Measurements from ENCODE around the gene IMMP2L. TPM values are rescaled to one million over a fixed set of nuclear protein-coding genes. Genes with fewer than 3 reads are reported as not detected.
"Not testable (repeated sequence)": the region's sequence is repeated elsewhere in the genome, so short reads cannot be mapped to it uniquely, and the experiment has no call there.

Gene IMMP2L
- total RNA-seq, 1 donor from 2014 or later, result 11.2 TPM

- no peak overlapping the region for H3K27ac Mint-ChIP-seq (ENCODE audit: unreplicated experiment)
- no peaks in the 10 kb centered on the region for H3K27me3 Mint-ChIP-seq (ENCODE audit: unreplicated experiment)
- no peaks in the 10 kb centered on the region for H3K36me3 Mint-ChIP-seq (ENCODE audit: low read depth, unreplicated experiment)
- no peak overlapping the region for H3K4me3 Mint-ChIP-seq (ENCODE audit: unreplicated experiment)
- H3K4me1 Mint-ChIP-seq (ENCODE audit: unreplicated experiment), result no peaks in the 10 kb centered on the region
- TF ChIP-seq, protein P1, sequence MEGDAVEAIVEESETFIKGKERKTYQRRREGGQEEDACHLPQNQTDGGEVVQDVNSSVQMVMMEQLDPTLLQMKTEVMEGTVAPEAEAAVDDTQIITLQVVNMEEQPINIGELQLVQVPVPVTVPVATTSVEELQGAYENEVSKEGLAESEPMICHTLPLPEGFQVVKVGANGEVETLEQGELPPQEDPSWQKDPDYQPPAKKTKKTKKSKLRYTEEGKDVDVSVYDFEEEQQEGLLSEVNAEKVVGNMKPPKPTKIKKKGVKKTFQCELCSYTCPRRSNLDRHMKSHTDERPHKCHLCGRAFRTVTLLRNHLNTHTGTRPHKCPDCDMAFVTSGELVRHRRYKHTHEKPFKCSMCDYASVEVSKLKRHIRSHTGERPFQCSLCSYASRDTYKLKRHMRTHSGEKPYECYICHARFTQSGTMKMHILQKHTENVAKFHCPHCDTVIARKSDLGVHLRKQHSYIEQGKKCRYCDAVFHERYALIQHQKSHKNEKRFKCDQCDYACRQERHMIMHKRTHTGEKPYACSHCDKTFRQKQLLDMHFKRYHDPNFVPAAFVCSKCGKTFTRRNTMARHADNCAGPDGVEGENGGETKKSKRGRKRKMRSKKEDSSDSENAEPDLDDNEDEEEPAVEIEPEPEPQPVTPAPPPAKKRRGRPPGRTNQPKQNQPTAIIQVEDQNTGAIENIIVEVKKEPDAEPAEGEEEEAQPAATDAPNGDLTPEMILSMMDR (IDR thresholded peaks at IDR 0.05; ENCODE audit: unreplicated experiment), result no peak
- DNase-seq (ENCODE audit: low spot score), result no peak
- no peaks in the 10 kb centered on the region for H3K9me3 Mint-ChIP-seq (ENCODE audit: unreplicated experiment)
These were observed 24.6 kb upstream of the IMMP2L start for GRCh38 chr7:111586711-111587409.

DNA sequence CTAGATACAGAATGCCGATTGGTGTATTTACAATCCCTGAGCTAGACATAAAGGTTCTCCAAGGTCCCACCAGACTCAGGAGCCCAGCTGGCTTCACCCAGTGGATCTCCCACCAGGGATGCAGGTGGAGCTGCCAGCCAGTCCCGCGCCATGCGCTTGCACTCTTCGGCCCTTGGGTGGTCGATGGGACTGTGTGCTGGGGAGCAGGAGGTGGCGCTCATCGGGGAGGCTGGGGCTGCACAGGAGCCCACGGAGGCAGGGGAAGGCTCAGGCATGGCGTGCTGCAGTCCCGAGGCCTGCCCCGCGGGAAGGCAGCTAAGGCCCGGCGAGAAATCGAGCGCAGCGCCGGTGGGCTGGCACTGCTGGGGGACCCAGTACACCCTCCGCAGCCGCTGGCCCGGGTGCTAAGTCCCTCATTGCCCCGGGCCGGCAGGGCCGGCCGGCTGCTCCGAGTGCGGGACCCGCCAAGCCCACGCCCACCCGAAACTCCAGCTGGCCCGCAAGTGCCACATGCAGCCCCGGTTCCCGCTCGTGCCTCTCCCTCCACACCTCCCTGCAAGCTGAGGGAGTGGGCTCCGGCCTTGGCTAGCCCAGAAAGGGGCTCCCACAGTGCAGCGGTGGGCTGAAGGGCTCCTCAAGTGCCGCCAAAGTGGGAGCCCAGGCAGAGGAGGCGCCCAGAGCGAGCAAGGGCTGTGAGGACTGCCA is 19.6 kb upstream of the IMMP2L start:
- H3K27me3 Mint-ChIP-seq (ENCODE audit: unreplicated experiment); H3K9me3 Mint-ChIP-seq (ENCODE audit: unreplicated experiment); DNase-seq (ENCODE audit: low spot score); H3K36me3 Mint-ChIP-seq (ENCODE audit: low read depth, unreplicated experiment); H3K27ac Mint-ChIP-seq (ENCODE audit: unreplicated experiment); H3K4me3 Mint-ChIP-seq (ENCODE audit: unreplicated experiment); H3K4me1 Mint-ChIP-seq (ENCODE audit: unreplicated experiment): not testable (repeated sequence)

- not testable (repeated sequence) for H3K4me1 Mint-ChIP-seq (ENCODE audit: unreplicated experiment); DNase-seq (ENCODE audit: low spot score); H3K27ac Mint-ChIP-seq (ENCODE audit: unreplicated experiment); H3K27me3 Mint-ChIP-seq (ENCODE audit: unreplicated experiment); H3K9me3 Mint-ChIP-seq (ENCODE audit: unreplicated experiment); H3K36me3 Mint-ChIP-seq (ENCODE audit: low read depth, unreplicated experiment); H3K4me3 Mint-ChIP-seq (ENCODE audit: unreplicated experiment)
These were observed 18.9 kb upstream of the IMMP2L start for GRCh38 chr7:111581207-111581606.

DNA sequence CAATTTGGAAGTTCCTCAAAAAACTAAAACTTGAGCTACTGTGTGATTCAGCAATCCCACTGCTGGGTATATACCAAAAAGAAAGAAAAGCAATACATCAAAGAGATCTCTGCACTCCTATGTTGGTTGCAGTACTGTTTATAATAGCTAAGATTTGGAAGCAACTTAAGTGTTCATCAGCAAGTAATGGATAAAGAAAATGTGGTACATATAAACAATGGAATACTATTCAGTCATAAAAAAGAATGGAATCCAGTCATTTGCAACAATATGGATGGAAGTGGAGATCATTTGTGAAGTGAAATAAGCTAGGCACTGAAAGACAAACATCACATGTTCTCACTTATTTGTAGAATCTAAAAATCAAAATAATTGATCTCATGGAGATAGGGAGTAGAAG is 16.5 kb upstream of the IMMP2L start:
- Mint-ChIP-seq H3K27ac (ENCODE audit: unreplicated experiment) (no peak overlapping the region), H3K4me3 (ENCODE audit: unreplicated experiment) (no peak overlapping the region), H3K36me3 (ENCODE audit: low read depth, unreplicated experiment) (no peaks in the 10 kb centered on the region), H3K4me1 (ENCODE audit: unreplicated experiment) (no peaks in the 10 kb centered on the region), H3K9me3 (ENCODE audit: unreplicated experiment) (no peaks in the 10 kb centered on the region), H3K27me3 (ENCODE audit: unreplicated experiment) (peaks cover 3% of the 10 kb centered on the region)
- no peak for DNase-seq (ENCODE audit: low spot score)
- TF ChIP-seq, protein P1 (IDR thresholded peaks at IDR 0.05; ENCODE audit: unreplicated experiment), result no peak

DNA sequence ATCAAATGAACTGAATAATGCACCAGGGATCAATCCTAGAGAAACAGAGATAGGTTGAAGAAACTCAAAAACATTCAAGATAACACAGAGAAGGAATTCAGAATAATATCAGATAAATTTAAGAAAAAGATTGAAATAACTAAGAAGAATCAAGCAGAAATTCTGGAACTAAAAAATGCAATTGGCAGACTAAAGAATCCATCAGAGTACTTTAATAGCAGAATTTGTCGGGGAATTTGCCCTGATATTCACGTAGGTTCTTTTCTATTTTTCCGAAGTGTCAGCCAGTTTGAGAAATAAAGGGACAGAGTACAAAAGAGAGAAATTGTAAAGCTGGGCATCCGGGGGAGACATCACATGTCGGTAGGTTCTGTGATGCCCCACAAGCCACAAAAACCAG is 9.4 kb upstream of the IMMP2L start:
- H3K27ac Mint-ChIP-seq (ENCODE audit: unreplicated experiment), result no peak overlapping the region
- TF ChIP-seq, protein P1 (IDR thresholded peaks at IDR 0.05; ENCODE audit: unreplicated experiment), result no peak
- H3K4me3 Mint-ChIP-seq (ENCODE audit: unreplicated experiment), result no peak overlapping the region
- no peak for DNase-seq (ENCODE audit: low spot score)
- no peaks in the 10 kb centered on the region for H3K36me3 Mint-ChIP-seq (ENCODE audit: low read depth, unreplicated experiment)
- H3K4me1 Mint-ChIP-seq (ENCODE audit: unreplicated experiment), result no peaks in the 10 kb centered on the region
- H3K27me3 Mint-ChIP-seq (ENCODE audit: unreplicated experiment), result no peaks in the 10 kb centered on the region
- peaks cover 6% of the 10 kb centered on the region for H3K9me3 Mint-ChIP-seq (ENCODE audit: unreplicated experiment)

DNA sequence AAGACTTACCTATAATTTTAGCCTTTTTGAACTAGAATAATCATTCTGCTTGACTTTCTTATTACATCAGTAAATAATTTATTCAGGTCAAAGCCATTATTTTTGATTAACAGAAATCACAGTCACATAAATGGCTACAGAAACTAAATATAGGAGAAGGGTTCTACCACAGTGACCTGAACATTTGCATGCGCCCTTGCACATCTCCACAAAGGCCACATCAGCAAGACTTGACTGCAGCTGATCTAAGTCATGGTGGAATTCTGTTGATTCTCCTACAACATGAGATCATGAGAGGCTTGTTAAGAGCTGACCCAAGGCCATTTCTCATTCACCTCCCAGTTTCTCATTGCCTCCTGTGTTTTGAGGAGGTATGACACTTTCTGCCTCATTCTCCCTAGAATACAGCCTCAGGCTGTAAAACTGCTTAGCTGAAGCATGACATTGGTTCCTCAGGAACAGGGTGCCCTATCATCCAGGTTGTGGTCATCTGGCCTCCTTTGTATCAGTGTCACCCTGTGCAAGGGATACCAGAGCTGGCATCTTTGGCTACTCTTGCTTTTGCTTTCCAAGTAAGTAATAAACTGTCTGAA is 6.7 kb upstream of the IMMP2L start:
- TF ChIP-seq, protein P1 (IDR thresholded peaks at IDR 0.05; ENCODE audit: unreplicated experiment), result no peak
- H3K9me3 Mint-ChIP-seq (ENCODE audit: unreplicated experiment), result peaks cover 6% of the 10 kb centered on the region
- no peak for DNase-seq (ENCODE audit: low spot score)

More for the DNA sequence above, 6.7 kb upstream of the IMMP2L start:
- Mint-ChIP-seq H3K4me1 (ENCODE audit: unreplicated experiment) (no peaks in the 10 kb centered on the region), H3K27ac (ENCODE audit: unreplicated experiment) (no peak overlapping the region), H3K4me3 (ENCODE audit: unreplicated experiment) (no peak overlapping the region), H3K36me3 (ENCODE audit: low read depth, unreplicated experiment) (no peaks in the 10 kb centered on the region), H3K27me3 (ENCODE audit: unreplicated experiment) (no peaks in the 10 kb centered on the region)
